Neutrophil (primary cell): ENCODE data around the gene EDDM13.
A peak's percentile ranks its signal among the peaks of the same experiment; 100 is the strongest.

Experiments
- H3K27ac ChIP-seq: fragments of 200-600 bp; sonication (generic); 2 replicates; pipeline ENCODE4 v1.5.1; 2016; ENCODE audit warnings: mild to moderate bottlenecking, moderate library complexity
- H3K27me3 ChIP-seq: fragments of 200-600 bp; sonication (generic); 2 replicates; pipeline ENCODE4 v1.6.0; 2016; ENCODE audit warnings: mild to moderate bottlenecking
- H3K36me3 ChIP-seq: fragments of 200-600 bp; sonication (generic); 2 replicates; pipeline ENCODE4 v1.5.1; 2017
- H3K4me1 ChIP-seq, 2 experiments: fragments of 200-600 bp in 1 of 2; sonication (generic) in 1 of 2; 1 replicate in 1 of 2; 2 replicates in 1 of 2; pipeline versions ENCODE4 v1.5.1 to v1.6.1; 2013 to 2016; ENCODE audit warnings: low read depth in 1 of 2, low read length in 1 of 2, mild to moderate bottlenecking in 1 of 2, moderate library complexity in 1 of 2; ENCODE audit not compliant: control insufficient read depth in 1 of 2, insufficient read depth in 1 of 2
- H3K4me3 ChIP-seq, 2 experiments: fragments of 200-600 bp in 1 of 2; sonication (generic) in 1 of 2; 1 replicate in 1 of 2; 2 replicates in 1 of 2; pipeline ENCODE4 v1.5.1; 2013 to 2016; ENCODE audit warnings: low read depth in 1 of 2, low read length in 1 of 2, mild to moderate bottlenecking in 1 of 2, moderate library complexity in 1 of 2
- H3K9me3 ChIP-seq: fragments of 200-600 bp; sonication (generic); 2 replicates; pipeline ENCODE4 v1.5.1; 2016
- CTCF ChIP-seq: fragments of 200-600 bp; sonication (generic); IDR thresholded peaks from 2 replicates; pipeline ENCODE4 v1.5.1; 2016; ENCODE audit warnings: antibody characterized with exemption

Gene EDDM13

GRCh38 chr19:56266051-56266450 is 6.5 kb upstream of the EDDM13 start:
- H3K9me3 ChIP-seq = no peaks in the 10 kb centered on the region

GRCh38 chr19:56269348-56269747 is 3.2 kb upstream of the EDDM13 start:
- TF ChIP-seq CTCF = no peak
- no peaks in the 10 kb centered on the region for H3K36me3 ChIP-seq

More at GRCh38 chr19:56266051-56266450, 6.5 kb upstream of the EDDM13 start:
- H3K27me3 ChIP-seq = no peaks in the 10 kb centered on the region
- peaks cover 8 to 18% of the 10 kb centered on the region in 2 experiments for H3K4me1 ChIP-seq
- H3K4me3 ChIP-seq = no peak overlapping the region
- TF ChIP-seq CTCF = no peak
- H3K27ac ChIP-seq = no peak overlapping the region
- no peaks in the 10 kb centered on the region for H3K36me3 ChIP-seq

GRCh38 chr19:56270676-56271075 is 1.9 kb upstream of the EDDM13 start:
- H3K9me3 ChIP-seq = no peaks in the 10 kb centered on the region
- no peak for TF ChIP-seq CTCF
- no peaks in the 10 kb centered on the region for H3K27me3 ChIP-seq
- H3K4me1 ChIP-seq = peaks cover 8 to 18% of the 10 kb centered on the region in 2 experiments
- no peaks in the 10 kb centered on the region for H3K36me3 ChIP-seq
- H3K4me3 ChIP-seq = no peak overlapping the region
- H3K27ac ChIP-seq = peak overlapping the region; percentile 43

More at GRCh38 chr19:56269348-56269747, 3.2 kb upstream of the EDDM13 start:
- H3K9me3 ChIP-seq = no peaks in the 10 kb centered on the region
- H3K27ac ChIP-seq = no peak overlapping the region
- H3K4me3 ChIP-seq = no peak overlapping the region
- no peaks in the 10 kb centered on the region for H3K27me3 ChIP-seq
- H3K4me1 ChIP-seq = peaks cover 8 to 18% of the 10 kb centered on the region in 2 experiments

GRCh38 chr19:56271151-56271550 is 1.4 kb upstream of the EDDM13 start:
- no peak for TF ChIP-seq CTCF
- H3K27ac ChIP-seq = peak overlapping the region; percentile 43
- H3K27me3 ChIP-seq = no peaks in the 10 kb centered on the region
- H3K4me1 ChIP-seq = peaks cover 8 to 18% of the 10 kb centered on the region in 2 experiments
- H3K9me3 ChIP-seq = no peaks in the 10 kb centered on the region
- no peaks in the 10 kb centered on the region for H3K36me3 ChIP-seq
- no peak overlapping the region for H3K4me3 ChIP-seq

- no peaks in the 10 kb centered on the region for H3K27me3 ChIP-seq
- H3K4me3 ChIP-seq = no peak overlapping the region
- H3K4me1 ChIP-seq = peaks cover 8 to 18% of the 10 kb centered on the region in 2 experiments
- H3K27ac ChIP-seq = no peak overlapping the region
- no peak for TF ChIP-seq CTCF
- no peaks in the 10 kb centered on the region for H3K9me3 ChIP-seq
- no peaks in the 10 kb centered on the region for H3K36me3 ChIP-seq
Measured at GRCh38 chr19:56273563-56274117, 1.1 kb downstream of the EDDM13 start.
